Activated CD8-positive, alpha-beta T cell treated with anti-CD3 and anti-CD28 coated beads for 36 hours (primary cell): ENCODE measurements around the gene RAD52. TPM values are rescaled to one million over a fixed set of nuclear protein-coding genes. Genes with fewer than 3 reads are reported as not detected.

ENCODE experiments used
- ATAC-seq: fragments of 200-7000 bp; cut with Tn5 transposase; one replicate; pipeline ENCODE4 v1.10.0; 2021; ENCODE audit warnings: mild to moderate bottlenecking, moderate library complexity
- CTCF ChIA-PET: fragments of 350-600 bp; sonication (Branson Sonifier 250); formaldehyde crosslinking; loops from one replicate; lab custom pipeline; 2021; ENCODE audit warnings: antibody characterized with exemption; lab: Charles Lee
- POLR2A ChIA-PET: fragments of 350-600 bp; sonication (Branson Sonifier 250); formaldehyde crosslinking; loops from one replicate; lab custom pipeline; 2021; ENCODE audit warnings: antibody characterized with exemption; lab: Charles Lee
- DNase-seq: peaks from one replicate; pipeline ENCODE4 v3.0.0-alpha.2; 2020
- H3K27ac Mint-ChIP-seq: one replicate; pipeline ENCODE4 v1.8.0; 2021; ENCODE audit warnings: mild to moderate bottlenecking, mixed read lengths
- H3K27me3 Mint-ChIP-seq: one replicate; pipeline ENCODE4 v1.8.0; 2021; ENCODE audit warnings: mixed read lengths
- H3K36me3 Mint-ChIP-seq: one replicate; pipeline ENCODE4 v1.8.0; 2021; ENCODE audit warnings: low read depth, mixed read lengths
- H3K4me1 Mint-ChIP-seq: one replicate; pipeline ENCODE4 v1.8.0; 2021; ENCODE audit warnings: low read depth, mixed read lengths
- H3K4me3 Mint-ChIP-seq: one replicate; pipeline ENCODE4 v1.8.0; 2021; ENCODE audit warnings: mild to moderate bottlenecking, moderate library complexity, mixed read lengths
- H3K9me3 Mint-ChIP-seq: one replicate; pipeline ENCODE4 v1.8.0; 2021; ENCODE audit warnings: mixed read lengths
- intact Hi-C: fragments of 100-400 bp; cut with micrococcal nuclease; formaldehyde crosslinking; loops from one replicate; pipeline ENCODE4 v1.10.0; 2022
- total RNA-seq, 2 experiments: library from RNA; stranded (reverse); gene quantifications; one replicate each; pipeline ENCODE4 v1.2.3, GENCODE V29; 2021
- TF ChIP-seq, protein P1 (sequence below): fragments of 200-600 bp; IDR thresholded peaks from one replicate; pipeline ENCODE4 v1.8.0; 2022; ENCODE audit warnings: antibody characterized with exemption, mild to moderate bottlenecking

The RAD52 gene
- total RNA-seq, 2 experiments from 2014 or later, result 14.9 to 16.3 TPM

DNA sequence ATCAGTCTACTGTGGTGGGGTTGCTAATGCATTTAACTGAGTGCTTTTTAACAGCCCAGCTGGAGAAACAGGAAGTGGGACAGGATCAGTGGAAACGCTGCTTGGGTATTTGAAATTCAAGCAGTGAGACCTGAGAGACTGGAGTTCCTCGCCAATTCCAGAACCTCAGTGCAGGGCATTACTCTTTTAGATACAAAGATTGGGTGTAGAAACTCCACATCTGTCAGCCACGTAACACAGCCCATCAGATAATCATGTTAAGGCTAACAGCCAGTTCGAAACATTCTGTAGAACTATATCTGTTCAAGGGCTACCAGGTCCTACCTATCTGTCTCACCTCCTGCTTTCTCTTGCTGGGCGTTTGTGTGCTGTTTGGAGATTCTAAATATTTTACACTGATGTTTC lies 45.5 kb downstream of the RAD52 start:
- H3K9me3 Mint-ChIP-seq, result no peaks in the 10 kb centered on the region
- ATAC-seq (no peak), DNase-seq (no peak)
- H3K27me3 Mint-ChIP-seq, result no peaks in the 10 kb centered on the region
- TF ChIP-seq, protein P1, sequence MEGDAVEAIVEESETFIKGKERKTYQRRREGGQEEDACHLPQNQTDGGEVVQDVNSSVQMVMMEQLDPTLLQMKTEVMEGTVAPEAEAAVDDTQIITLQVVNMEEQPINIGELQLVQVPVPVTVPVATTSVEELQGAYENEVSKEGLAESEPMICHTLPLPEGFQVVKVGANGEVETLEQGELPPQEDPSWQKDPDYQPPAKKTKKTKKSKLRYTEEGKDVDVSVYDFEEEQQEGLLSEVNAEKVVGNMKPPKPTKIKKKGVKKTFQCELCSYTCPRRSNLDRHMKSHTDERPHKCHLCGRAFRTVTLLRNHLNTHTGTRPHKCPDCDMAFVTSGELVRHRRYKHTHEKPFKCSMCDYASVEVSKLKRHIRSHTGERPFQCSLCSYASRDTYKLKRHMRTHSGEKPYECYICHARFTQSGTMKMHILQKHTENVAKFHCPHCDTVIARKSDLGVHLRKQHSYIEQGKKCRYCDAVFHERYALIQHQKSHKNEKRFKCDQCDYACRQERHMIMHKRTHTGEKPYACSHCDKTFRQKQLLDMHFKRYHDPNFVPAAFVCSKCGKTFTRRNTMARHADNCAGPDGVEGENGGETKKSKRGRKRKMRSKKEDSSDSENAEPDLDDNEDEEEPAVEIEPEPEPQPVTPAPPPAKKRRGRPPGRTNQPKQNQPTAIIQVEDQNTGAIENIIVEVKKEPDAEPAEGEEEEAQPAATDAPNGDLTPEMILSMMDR, result no peak
- peak overlapping the region; percentile 64 for H3K27ac Mint-ChIP-seq
- peaks cover 57% of the 10 kb centered on the region for H3K36me3 Mint-ChIP-seq
- peaks cover 31% of the 10 kb centered on the region for H3K4me1 Mint-ChIP-seq
- H3K4me3 Mint-ChIP-seq, result no peak overlapping the region
- intact Hi-C loops, result no loop called here
- CTCF ChIA-PET, result interaction anchor here (0.8 kb wide), 1 partner anchor 34 kb away, joined by 3 read pairs; no protein-coding TSS in a partner anchor
- POLR2A ChIA-PET, result no interaction called here

DNA sequence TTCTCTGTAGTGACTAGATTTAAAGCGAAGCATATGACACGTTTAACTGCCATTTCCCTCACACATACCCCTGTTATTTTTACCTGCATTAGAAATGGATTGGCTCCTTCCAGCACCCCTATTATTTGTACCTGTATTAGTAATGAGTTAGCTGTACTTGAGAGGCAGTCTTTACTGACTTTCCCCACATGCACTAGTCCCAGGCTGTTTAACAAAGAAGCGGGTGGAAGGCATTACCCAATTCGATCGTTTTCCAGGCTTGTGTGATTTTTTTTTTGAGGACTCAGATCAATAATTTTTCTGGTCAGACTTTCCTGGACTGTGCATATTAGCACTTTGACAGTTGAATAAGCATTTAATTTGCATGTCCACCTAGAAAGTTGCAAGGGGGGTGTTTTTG lies 46.4 kb downstream of the RAD52 start:
- ChIA-PET CTCF (interaction anchor here (0.8 kb wide), 1 partner anchor 35 kb away, joined by 3 read pairs; no protein-coding TSS in a partner anchor), POLR2A (no interaction called here)
- Mint-ChIP-seq H3K27ac (peak overlapping the region; percentile 67), H3K9me3 (no peaks in the 10 kb centered on the region), H3K4me3 (no peak overlapping the region), H3K27me3 (no peaks in the 10 kb centered on the region), H3K36me3 (peaks cover 51% of the 10 kb centered on the region), H3K4me1 (peaks cover 31% of the 10 kb centered on the region)
- TF ChIP-seq, protein P1, result no peak
- no peak for DNase-seq
- intact Hi-C loops, result no loop called here
- ATAC-seq, result no peak

DNA sequence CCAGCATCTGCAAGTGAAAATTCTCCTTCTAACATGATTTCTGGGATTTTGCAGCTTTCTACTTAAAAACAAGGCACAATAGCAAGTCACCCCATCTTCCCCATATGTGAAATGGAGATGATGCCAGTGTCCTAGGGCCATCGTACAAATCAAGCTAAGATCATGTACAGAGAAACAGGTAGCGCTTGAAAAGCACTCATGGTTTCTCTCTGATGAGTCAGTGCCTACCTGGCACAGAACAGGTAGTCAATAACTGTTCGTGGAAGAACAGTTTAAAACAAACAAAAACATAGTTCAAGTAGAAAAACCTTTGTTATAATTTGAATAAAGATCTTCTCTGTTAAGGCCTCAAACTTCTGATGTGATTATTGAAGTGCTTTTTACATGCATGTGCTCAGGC lies 46.9 kb downstream of the RAD52 start:
- ATAC-seq (no peak), DNase-seq (no peak)
- Mint-ChIP-seq H3K27ac (peak overlapping the region; percentile 67), H3K4me3 (no peak overlapping the region), H3K4me1 (peaks cover 31% of the 10 kb centered on the region), H3K27me3 (no peaks in the 10 kb centered on the region), H3K9me3 (no peaks in the 10 kb centered on the region), H3K36me3 (peaks cover 53% of the 10 kb centered on the region)
- intact Hi-C loops, result no loop called here
- POLR2A ChIA-PET, result interaction anchor here (0.6 kb wide), 1 partner anchor 404 kb away, joined by 3 read pairs; no protein-coding TSS in a partner anchor
- TF ChIP-seq, protein P1, result no peak
- CTCF ChIA-PET, result interaction anchor here (1.0 kb wide), 1 partner anchor 680 kb away, joined by 3 read pairs; no protein-coding TSS in a partner anchor

DNA sequence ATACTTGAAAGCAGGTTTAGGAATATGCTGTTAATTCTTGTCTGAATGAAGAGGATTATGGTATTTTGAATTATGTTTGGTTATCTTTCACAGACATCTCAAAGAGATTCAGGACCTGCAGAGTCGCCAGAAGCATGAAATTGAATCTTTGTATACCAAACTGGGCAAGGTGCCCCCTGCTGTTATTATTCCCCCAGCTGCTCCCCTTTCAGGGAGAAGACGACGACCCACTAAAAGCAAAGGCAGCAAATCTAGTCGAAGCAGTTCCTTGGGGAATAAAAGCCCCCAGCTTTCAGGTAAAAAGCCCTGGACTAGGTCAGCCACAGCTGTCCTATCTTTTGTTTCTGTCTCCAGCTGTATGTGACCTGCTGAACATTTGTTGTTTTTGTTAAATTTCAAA lies 52.1 kb downstream of the RAD52 start:
- no peak overlapping the region for H3K27ac Mint-ChIP-seq

DNA sequence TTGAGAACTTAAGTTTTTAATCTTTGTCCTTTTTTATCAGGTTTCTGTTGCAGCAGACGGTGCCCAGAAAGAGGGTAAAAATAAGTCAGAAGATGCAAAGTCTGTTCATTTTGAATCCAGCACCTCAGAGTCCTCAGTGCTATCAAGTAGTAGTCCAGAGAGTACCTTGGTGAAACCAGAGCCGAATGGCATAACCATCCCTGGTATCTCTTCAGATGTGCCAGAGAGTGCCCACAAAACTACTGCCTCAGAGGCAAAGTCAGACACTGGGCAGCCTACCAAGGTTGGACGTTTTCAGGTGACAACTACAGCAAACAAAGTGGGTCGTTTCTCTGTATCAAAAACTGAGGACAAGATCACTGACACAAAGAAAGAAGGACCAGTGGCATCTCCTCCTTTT lies 53.5 kb downstream of the RAD52 start:
- no peak overlapping the region for H3K27ac Mint-ChIP-seq
- intact Hi-C loops, result no loop called here
- ATAC-seq (no peak), DNase-seq (no peak)
- H3K4me1 Mint-ChIP-seq, result no peaks in the 10 kb centered on the region
- TF ChIP-seq, protein P1, result no peak
- ChIA-PET CTCF (interaction anchor here (0.9 kb wide), 1 partner anchor 9 kb away, joined by 3 read pairs; no protein-coding TSS in a partner anchor), POLR2A (interaction anchor here (1.2 to 1.3 kb wide), 2 partner anchors 9 to 47 kb away, joined by 3 to 4 read pairs; no protein-coding TSS in a partner anchor)
- no peaks in the 10 kb centered on the region for H3K9me3 Mint-ChIP-seq
- peaks cover 32% of the 10 kb centered on the region for H3K36me3 Mint-ChIP-seq
- no peak overlapping the region for H3K4me3 Mint-ChIP-seq
- no peaks in the 10 kb centered on the region for H3K27me3 Mint-ChIP-seq

More for the DNA sequence above, 52.1 kb downstream of the RAD52 start:
- TF ChIP-seq, protein P1, result no peak
- ATAC-seq (no peak), DNase-seq (no peak)
- no peaks in the 10 kb centered on the region for H3K27me3 Mint-ChIP-seq
- ChIA-PET POLR2A (interaction anchor here (1.2 to 1.3 kb wide), 2 partner anchors 8 to 49 kb away, joined by 3 to 4 read pairs; no protein-coding TSS in a partner anchor), CTCF (no interaction called here)
- H3K4me1 Mint-ChIP-seq, result no peaks in the 10 kb centered on the region
- no peaks in the 10 kb centered on the region for H3K9me3 Mint-ChIP-seq
- peaks cover 43% of the 10 kb centered on the region for H3K36me3 Mint-ChIP-seq
- H3K4me3 Mint-ChIP-seq, result no peak overlapping the region
- intact Hi-C loops, result no loop called here
